Measurements from ENCODE around the gene PLA2R1.

- TF ChIP-seq CTCF (IDR thresholded peaks at IDR 0.05; ENCODE audit: low read depth, low read length, poor library complexity, severe bottlenecking) (no peak), EZH2phosphoT487 (IDR thresholded peaks at IDR 0.05; ENCODE audit: borderline replicate concordance, low read length) (no peak)
These were observed 164.0 kb downstream of the PLA2R1 start for GRCh38 chr2:159898441-159898840.
